ENCODE results near the gene ARHGAP27. TPM values are rescaled to one million over a fixed set of nuclear protein-coding genes. Genes with fewer than 3 reads are reported as not detected.

The ARHGAP27 gene
- total RNA-seq, 4 donors from 2014 or later: 31.5 to 38.6 (median 33.1) TPM

- Histone ChIP-seq H3K27ac (no peak overlapping the region), H3K4me3 (replicated peaks in 1 of 3) (no peak overlapping the region), H3K9me3 (no peaks in the 10 kb centered on the region), H3K4me1 (peaks cover 32 to 69% of the 10 kb centered on the region in 2 donors), H3K27me3 (no peaks in the 10 kb centered on the region), H3K36me3 (no peaks in the 10 kb centered on the region)
- intact Hi-C loops (cut with DNase I): no loop called here
- WGBS, 2 donors: 87 to 91% methylated on average over 5 of the region's 5 CpGs
- TF ChIP-seq, protein P1, sequence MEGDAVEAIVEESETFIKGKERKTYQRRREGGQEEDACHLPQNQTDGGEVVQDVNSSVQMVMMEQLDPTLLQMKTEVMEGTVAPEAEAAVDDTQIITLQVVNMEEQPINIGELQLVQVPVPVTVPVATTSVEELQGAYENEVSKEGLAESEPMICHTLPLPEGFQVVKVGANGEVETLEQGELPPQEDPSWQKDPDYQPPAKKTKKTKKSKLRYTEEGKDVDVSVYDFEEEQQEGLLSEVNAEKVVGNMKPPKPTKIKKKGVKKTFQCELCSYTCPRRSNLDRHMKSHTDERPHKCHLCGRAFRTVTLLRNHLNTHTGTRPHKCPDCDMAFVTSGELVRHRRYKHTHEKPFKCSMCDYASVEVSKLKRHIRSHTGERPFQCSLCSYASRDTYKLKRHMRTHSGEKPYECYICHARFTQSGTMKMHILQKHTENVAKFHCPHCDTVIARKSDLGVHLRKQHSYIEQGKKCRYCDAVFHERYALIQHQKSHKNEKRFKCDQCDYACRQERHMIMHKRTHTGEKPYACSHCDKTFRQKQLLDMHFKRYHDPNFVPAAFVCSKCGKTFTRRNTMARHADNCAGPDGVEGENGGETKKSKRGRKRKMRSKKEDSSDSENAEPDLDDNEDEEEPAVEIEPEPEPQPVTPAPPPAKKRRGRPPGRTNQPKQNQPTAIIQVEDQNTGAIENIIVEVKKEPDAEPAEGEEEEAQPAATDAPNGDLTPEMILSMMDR (IDR thresholded peaks at IDR 0.05): no peak
- no peak for TF ChIP-seq POLR2A (IDR thresholded peaks at IDR 0.05)
- DNase-seq: no peak
Observed at GRCh38 chr17:45411348-45412105, 21.1 kb downstream of the ARHGAP27 start.

- 43 to 52% methylated on average over 16 to 23 of the region's 24 CpGs for WGBS, 2 donors
- H3K9me3 ChIP-seq: no peaks in the 10 kb centered on the region
- no peak for TF ChIP-seq POLR2A (IDR thresholded peaks at IDR 0.05)
- TF ChIP-seq, protein P1 (IDR thresholded peaks at IDR 0.05): no peak
- intact Hi-C loops (cut with DNase I): no loop called here
- no peaks in the 10 kb centered on the region for H3K27me3 ChIP-seq
- H3K27ac ChIP-seq: peak overlapping the region in 2 of 3 donors; percentile 58 to 63
- peaks cover 34 to 70% of the 10 kb centered on the region in 2 donors for H3K4me1 ChIP-seq
- H3K4me3 ChIP-seq (replicated peaks in 1 of 3): peak overlapping the region in 1 of 3 donors; percentile 17
- H3K36me3 ChIP-seq: no peaks in the 10 kb centered on the region
- peak; percentile 51 to 53 for DNase-seq
Observed at GRCh38 chr17:45410144-45411091, 22.3 kb downstream of the ARHGAP27 start.

GRCh38 chr17:45409659-45410076, 23.0 kb downstream of the ARHGAP27 start:
- peaks cover 0 to 3% of the 10 kb centered on the region in 2 donors for H3K36me3 ChIP-seq
- peak overlapping the region in 2 of 3 donors; percentile 58 to 63 for H3K27ac ChIP-seq
- no peaks in the 10 kb centered on the region for H3K9me3 ChIP-seq
- no peaks in the 10 kb centered on the region for H3K27me3 ChIP-seq
- peak overlapping the region in 1 of 3 donors; percentile 17 for H3K4me3 ChIP-seq (replicated peaks in 1 of 3)
- H3K4me1 ChIP-seq: peaks cover 34 to 65% of the 10 kb centered on the region in 2 donors
- DNase-seq: no peak
- TF ChIP-seq, protein P1 (IDR thresholded peaks at IDR 0.05): no peak
- no peak for TF ChIP-seq POLR2A (IDR thresholded peaks at IDR 0.05)
- intact Hi-C loops (cut with DNase I): no loop called here
- WGBS, 2 donors: 83 to 96% methylated on average over 2 to 4 of the region's 5 CpGs

DNA sequence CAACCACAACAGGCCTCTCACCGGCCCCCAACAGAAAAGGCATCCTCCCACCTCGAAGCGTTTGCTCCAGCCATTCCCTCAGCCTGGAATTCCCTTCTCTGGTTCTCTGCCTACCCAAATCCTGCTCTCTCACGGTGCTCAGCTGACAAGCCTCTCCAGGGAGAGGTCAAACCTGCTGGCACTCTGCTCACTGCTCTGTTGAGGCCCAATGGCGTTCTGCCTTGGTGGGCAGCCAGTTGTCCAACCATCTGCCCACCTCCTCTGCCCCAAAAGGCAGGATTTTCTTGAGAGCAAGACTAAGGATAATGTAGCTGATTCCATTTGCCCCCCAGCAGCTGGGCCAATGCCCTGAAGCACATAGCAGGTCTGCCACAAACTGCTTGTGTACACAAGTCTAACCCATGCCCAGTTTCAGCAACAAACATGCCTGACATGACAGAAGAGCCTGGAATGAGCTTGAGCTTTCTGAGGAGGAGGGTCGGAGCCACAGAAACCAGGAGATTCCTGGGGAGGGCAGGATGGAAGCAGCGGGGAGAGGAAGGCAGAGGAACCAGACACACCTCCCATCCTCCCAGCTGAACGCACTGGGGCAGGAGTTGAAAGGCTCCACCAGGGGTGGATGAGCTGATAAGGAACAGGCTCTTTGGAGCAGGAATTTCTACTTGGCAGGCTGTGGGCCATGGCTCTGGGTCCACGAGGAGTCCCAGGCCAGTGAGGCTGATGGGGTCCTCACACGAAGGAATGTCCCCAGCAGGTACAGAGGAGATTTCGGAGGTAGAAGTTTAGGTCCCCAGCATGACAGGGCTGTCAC, 23.9 kb downstream of the ARHGAP27 start:
- Histone ChIP-seq H3K27me3 (no peaks in the 10 kb centered on the region), H3K9me3 (no peaks in the 10 kb centered on the region), H3K27ac (peak overlapping the region; percentile 34 to 63 (median 58)), H3K36me3 (peaks cover 0 to 10% of the 10 kb centered on the region in 2 donors), H3K4me3 (replicated peaks in 1 of 3) (no peak overlapping the region), H3K4me1 (peaks cover 34 to 65% of the 10 kb centered on the region in 2 donors)
- DNase-seq: peak; percentile 47 to 48
- intact Hi-C loops (cut with DNase I): no loop called here
- 38 to 41% methylated on average over 9 to 11 of the region's 11 CpGs for WGBS, 2 donors
- TF ChIP-seq, protein P1 (IDR thresholded peaks at IDR 0.05): no peak
- no peak for TF ChIP-seq POLR2A (IDR thresholded peaks at IDR 0.05)
